ENCODE measurements around the gene GALNS. TPM values are rescaled to one million over a fixed set of nuclear protein-coding genes. Genes with fewer than 3 reads are reported as not detected.
"Not testable (repeated sequence)": the region's sequence is repeated elsewhere in the genome, so short reads cannot be mapped to it uniquely, and the experiment has no call there.

GALNS gene
- total and polyA plus RNA-seq, 2 experiments from 2014 or later = 19.6 to 53.5 TPM

DNA sequence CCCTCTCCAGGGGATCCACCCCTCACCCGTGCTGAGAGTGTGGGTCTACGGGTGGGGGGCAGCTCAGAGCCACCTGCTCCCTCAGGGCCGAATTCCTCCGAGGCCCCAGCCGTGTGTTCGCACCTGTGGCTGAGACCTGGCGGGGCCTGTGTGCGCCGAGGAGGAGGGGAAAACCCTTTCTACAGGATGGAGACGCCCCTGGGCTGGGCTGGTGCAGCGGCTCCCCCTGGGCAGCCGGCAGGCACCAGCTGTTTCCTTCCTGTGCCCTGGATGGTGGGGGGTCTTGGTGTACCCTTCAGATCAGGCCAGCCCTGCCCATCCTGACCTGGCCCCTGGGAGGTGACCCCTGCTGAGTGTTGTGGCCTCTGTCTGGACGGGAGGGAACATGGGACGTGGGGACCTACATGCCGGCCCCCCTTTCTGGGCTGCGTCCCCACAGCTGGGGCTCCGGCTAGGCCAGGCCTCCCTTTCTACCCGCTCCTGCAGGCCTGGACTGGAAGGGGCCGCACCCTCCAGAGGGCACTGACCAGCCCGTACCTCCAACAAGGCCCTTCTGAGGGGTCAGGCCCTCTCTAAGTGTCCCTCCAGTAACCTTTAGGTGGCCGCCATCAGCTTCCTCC lies 38.0 kb upstream of the GALNS start:
- Histone ChIP-seq H3K4me2 (no peak overlapping the region), H3K4me3 (no peak overlapping the region), H3K27ac (no peak overlapping the region), H3K4me1 (ENCODE audit: insufficient read depth) (no peaks in the 10 kb centered on the region), H3K79me2 (no peaks in the 10 kb centered on the region), H2AFZ (no peak overlapping the region), H3K9me3 (ENCODE audit: low read depth) (no peaks in the 10 kb centered on the region), H4K20me1 (ENCODE audit: insufficient read depth, poor library complexity, severe bottlenecking) (no peaks in the 10 kb centered on the region), H3K9me2 (replicated peaks; ENCODE audit: insufficient read depth) (no peaks in the 10 kb centered on the region), H3K27me3 (no peaks in the 10 kb centered on the region), H3K36me3 (replicated peaks; ENCODE audit: insufficient read depth, low read depth) (no peaks in the 10 kb centered on the region)
- TF ChIP-seq EZH2 (IDR thresholded peaks at IDR 0.05; ENCODE audit: borderline replicate concordance) = no peak
- TF ChIP-seq EZH2phosphoT487 (IDR thresholded peaks at IDR 0.05; ENCODE audit: low read depth, severe bottlenecking, unreplicated experiment) = no peak
- TF ChIP-seq, protein P1, sequence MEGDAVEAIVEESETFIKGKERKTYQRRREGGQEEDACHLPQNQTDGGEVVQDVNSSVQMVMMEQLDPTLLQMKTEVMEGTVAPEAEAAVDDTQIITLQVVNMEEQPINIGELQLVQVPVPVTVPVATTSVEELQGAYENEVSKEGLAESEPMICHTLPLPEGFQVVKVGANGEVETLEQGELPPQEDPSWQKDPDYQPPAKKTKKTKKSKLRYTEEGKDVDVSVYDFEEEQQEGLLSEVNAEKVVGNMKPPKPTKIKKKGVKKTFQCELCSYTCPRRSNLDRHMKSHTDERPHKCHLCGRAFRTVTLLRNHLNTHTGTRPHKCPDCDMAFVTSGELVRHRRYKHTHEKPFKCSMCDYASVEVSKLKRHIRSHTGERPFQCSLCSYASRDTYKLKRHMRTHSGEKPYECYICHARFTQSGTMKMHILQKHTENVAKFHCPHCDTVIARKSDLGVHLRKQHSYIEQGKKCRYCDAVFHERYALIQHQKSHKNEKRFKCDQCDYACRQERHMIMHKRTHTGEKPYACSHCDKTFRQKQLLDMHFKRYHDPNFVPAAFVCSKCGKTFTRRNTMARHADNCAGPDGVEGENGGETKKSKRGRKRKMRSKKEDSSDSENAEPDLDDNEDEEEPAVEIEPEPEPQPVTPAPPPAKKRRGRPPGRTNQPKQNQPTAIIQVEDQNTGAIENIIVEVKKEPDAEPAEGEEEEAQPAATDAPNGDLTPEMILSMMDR (IDR thresholded peaks at IDR 0.05; ENCODE audit: poor library complexity) = no peak
- WGBS (ENCODE audit: low lambda C conversion rate, missing lambda C conversion rate) = 91% methylated on average over 20 of the region's 21 CpGs
- no peak for DNase-seq (ENCODE audit: low spot score)

DNA sequence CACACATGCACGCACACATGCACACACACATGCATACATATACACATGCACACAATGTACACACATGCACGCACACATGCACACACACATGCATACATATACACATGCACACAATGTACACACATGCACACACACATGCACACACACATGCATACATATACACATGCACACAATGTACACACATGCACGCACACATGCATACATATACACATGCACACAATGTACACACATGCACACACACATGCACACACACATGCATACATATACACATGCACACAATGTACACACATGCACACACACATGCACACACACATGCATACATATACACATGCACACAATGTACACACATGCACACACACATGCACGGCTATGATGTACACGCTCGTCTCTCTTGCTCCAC lies 37.5 kb upstream of the GALNS start:
- H2AFZ ChIP-seq; DNase-seq (ENCODE audit: low spot score); H3K4me1 ChIP-seq (ENCODE audit: insufficient read depth); H3K4me2 ChIP-seq; H3K36me3 ChIP-seq (replicated peaks; ENCODE audit: insufficient read depth, low read depth); H3K27me3 ChIP-seq; H3K4me3 ChIP-seq; H4K20me1 ChIP-seq (ENCODE audit: insufficient read depth, poor library complexity, severe bottlenecking); H3K9me3 ChIP-seq (ENCODE audit: low read depth); H3K27ac ChIP-seq; H3K79me2 ChIP-seq; H3K9me2 ChIP-seq (replicated peaks; ENCODE audit: insufficient read depth): not testable (repeated sequence)
- WGBS (ENCODE audit: low lambda C conversion rate, missing lambda C conversion rate) = 100% methylated on average over 3 of the region's 6 CpGs

DNA sequence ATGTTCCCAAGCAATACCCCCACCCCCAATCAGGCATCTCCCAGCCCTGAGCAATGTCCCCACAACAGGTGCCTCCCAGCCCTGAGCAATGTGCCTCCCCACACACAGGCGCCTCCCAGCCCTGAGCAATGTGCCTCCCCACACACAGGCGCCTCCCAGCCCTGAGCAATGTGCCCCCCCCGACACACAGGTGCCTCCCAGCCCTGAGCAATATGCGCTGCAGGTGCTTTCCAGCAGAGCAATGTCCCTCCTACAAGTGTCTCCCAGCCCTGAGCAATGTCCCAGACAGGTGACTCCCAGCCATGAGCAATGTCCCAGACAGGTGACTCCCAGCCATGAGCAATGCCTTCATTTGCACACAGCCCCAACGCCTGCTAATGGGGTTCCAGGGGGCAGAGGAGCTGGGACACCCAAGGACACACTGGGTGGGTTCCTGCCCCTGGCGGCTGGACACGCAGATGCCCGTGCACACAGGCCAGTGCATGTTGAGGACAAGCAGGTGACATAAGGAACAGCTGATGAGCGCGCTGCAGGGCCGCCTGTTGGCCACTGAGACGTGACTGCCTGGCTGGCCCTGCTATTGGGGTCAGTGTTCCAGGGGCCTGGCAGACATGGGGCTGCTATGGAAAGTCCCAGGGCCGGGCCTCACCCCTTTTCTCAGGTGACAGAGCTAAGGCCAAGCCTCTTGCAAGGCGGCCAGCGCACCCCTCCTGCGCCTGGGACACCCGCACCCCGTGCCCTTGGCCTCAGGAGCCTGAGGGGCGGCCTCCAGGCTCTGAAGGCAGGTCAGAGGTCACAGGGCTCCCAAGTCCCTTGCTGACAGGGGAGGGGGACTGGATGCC lies 36.6 kb upstream of the GALNS start:
- Histone ChIP-seq H3K36me3 (replicated peaks; ENCODE audit: insufficient read depth, low read depth) (no peaks in the 10 kb centered on the region), H3K4me2 (no peak overlapping the region), H3K27me3 (no peaks in the 10 kb centered on the region), H3K4me3 (no peak overlapping the region), H2AFZ (no peak overlapping the region), H3K4me1 (ENCODE audit: insufficient read depth) (no peaks in the 10 kb centered on the region), H3K79me2 (no peaks in the 10 kb centered on the region), H3K9me3 (ENCODE audit: low read depth) (no peaks in the 10 kb centered on the region), H3K9me2 (replicated peaks; ENCODE audit: insufficient read depth) (no peaks in the 10 kb centered on the region), H4K20me1 (ENCODE audit: insufficient read depth, poor library complexity, severe bottlenecking) (no peaks in the 10 kb centered on the region), H3K27ac (no peak overlapping the region)
- TF ChIP-seq EZH2phosphoT487 (IDR thresholded peaks at IDR 0.05; ENCODE audit: low read depth, severe bottlenecking, unreplicated experiment) (no peak), EZH2 (IDR thresholded peaks at IDR 0.05; ENCODE audit: borderline replicate concordance) (no peak)
- TF ChIP-seq, protein P1 (IDR thresholded peaks at IDR 0.05; ENCODE audit: poor library complexity) = no peak
- WGBS (ENCODE audit: low lambda C conversion rate, missing lambda C conversion rate) = 90% methylated on average over 19 of the region's 19 CpGs
- DNase-seq (ENCODE audit: low spot score) = no peak

DNA sequence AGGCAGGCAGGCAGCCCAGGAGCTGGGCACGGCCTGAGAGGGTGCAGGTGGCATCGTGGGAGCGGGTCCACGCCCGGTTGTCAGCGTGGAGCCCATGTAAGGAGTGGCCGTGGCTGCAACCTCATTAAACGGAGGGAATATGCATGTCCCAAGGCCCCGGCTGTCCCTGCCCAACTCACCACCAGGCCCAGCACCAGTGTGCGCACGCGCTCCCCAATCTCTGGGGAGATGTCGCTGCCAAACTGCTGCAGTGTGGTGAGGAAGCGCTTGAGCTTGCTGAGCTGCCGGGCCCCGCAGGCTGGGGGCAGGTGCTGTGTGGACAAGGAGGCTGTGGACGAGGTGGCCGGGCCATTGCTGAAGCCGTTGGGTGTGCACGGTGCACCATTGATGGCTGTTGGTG lies 35.3 kb upstream of the GALNS start:
- 91% methylated on average over 20 of the region's 20 CpGs for WGBS (ENCODE audit: low lambda C conversion rate, missing lambda C conversion rate)
- no peak for TF ChIP-seq EZH2 (IDR thresholded peaks at IDR 0.05; ENCODE audit: borderline replicate concordance)

More for the DNA sequence above, 35.3 kb upstream of the GALNS start:
- Histone ChIP-seq H3K27ac (no peak overlapping the region), H4K20me1 (ENCODE audit: insufficient read depth, poor library complexity, severe bottlenecking) (no peaks in the 10 kb centered on the region), H3K4me2 (no peak overlapping the region), H3K4me3 (no peak overlapping the region), H3K79me2 (no peaks in the 10 kb centered on the region), H2AFZ (no peak overlapping the region), H3K36me3 (replicated peaks; ENCODE audit: insufficient read depth, low read depth) (no peaks in the 10 kb centered on the region), H3K4me1 (ENCODE audit: insufficient read depth) (peaks cover 8% of the 10 kb centered on the region), H3K27me3 (no peaks in the 10 kb centered on the region), H3K9me3 (ENCODE audit: low read depth) (no peaks in the 10 kb centered on the region), H3K9me2 (replicated peaks; ENCODE audit: insufficient read depth) (no peaks in the 10 kb centered on the region)
- DNase-seq (ENCODE audit: low spot score) = no peak
